HTR-8/SVneo (cell line): ENCODE data around the gene GJC1.

Source experiments
- DNase-seq: peaks from one replicate; pipeline ENCODE4 v3.0.0; 2011; ENCODE audit warnings: low spot score, mixed read lengths; ENCODE audit not compliant: insufficient read length
- FAIRE-seq: peaks from 2 replicates; lab custom pipeline; 2011; peaks lifted over from hg19 to GRCh38; lab: Jason Lieb, UNC

Gene GJC1

DNA sequence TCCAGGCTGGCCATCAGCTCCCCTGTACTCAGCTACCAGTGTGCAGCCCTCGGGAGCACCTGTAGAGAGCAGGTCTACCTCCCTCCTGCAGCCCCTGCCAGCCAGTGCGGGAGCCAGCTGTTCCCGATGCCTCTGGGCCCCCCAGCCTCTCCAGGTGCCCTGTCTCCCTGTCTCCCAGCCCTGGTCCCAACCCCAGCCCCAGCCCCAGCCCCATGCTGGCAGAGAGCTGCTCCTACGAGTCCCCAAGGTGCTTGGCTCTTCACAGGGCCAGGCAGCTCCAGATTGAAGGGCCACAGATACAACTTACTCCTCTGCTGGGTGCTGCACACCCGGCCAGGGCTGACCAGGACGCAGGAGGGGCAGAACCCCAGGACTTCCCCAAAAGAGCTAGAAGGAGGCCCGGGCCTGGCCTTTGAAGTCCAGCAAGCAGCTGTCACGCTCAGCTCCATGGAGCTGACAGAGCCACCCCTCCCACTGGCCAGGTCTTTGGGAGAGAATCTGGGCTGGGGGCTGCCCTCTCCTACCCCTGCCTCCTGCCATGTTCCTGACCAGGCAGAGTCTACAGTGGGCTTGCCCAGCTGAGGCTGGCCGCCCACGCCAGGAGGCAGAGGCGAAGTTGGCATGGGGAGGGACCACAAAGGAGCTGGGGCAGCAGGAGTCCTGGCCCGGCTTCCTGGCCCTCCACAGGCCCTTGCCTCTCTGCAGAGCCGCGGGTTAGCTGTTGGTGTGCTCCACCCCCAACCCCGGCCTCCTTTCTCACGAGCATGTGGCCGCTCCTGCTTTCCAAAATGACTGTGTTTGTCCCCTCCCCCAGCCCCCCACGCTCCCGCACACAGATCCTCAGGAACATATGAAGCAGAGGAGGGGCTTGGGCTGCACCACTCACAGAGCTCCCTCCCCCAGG is 80.8 kb downstream of the GJC1 start:
- FAIRE-seq (no peak), DNase-seq (no peak)
